Epithelial cell of prostate (primary cell): ENCODE data around the gene NOP9.

ENCODE experiments used
- DNase-seq: peaks from one replicate; pipeline ENCODE4 v3.0.0-alpha.2; 2011; ENCODE audit warnings: low read depth, low spot score
- H3K27ac ChIP-seq: fragments of 450-650 bp; 2 replicates; pipeline ENCODE4 v1.5.1; 2017; ENCODE audit warnings: mild to moderate bottlenecking

NOP9 gene

DNA sequence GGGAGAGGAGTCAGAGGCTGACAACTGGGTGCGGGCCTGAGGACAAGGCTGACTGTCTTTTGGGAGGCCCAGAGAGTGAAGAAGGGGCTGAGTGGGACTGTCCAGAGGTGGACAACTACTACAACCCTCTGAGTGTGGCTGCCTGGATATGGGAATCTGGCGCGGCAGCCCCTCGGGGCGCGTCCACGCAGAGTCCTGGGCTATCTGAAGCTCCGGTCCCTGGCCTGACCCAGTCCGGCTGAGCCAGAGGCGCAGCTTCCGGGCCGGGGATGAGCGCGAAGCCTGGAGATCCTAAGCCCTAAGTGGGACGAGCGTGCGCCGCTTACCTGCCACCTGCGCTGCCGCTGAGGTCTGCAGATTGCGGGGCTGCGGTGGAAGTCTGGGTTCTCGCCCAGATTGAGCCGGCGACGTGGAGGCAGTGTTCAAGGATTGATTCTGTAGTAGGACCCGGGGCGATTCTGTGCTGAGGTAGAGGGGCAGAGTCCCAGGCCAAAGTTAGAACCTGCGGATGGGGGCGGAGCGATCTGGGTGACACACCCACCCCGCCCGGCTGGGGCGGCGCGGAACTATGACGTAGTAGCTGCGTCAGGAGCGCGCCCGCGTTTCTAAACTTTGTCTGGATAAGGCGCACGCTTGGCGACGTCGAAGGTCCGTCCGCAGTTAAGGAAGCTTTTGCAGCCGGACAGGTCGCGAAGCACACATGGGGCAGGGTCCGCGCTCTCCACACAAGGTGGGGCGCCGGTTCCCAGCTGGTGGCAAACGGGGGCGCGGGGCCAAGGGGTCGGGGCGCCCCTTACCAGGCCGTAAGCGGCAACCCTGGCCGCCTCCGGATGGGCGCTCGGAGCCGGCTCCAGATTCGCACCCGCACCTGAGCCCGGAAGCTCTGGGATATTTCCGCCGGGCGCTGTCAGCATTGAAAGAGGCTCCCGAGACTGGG is at the start of gene NOP9, which contains the start of gene DHRS1:
Gene NOP9 (plus strand): TSS at position 596 of the 937 bp plus-strand sequence. CDS start 105 bp downstream, at position 701.
Gene DHRS1 (minus strand): TSS at position 526 of the 937 bp plus-strand sequence. CDS start 674 bp downstream, outside the sequence.
- peak within 1 kb of the TSS; percentile 98 for H3K27ac ChIP-seq
- DNase-seq: peak; percentile 57

DNA sequence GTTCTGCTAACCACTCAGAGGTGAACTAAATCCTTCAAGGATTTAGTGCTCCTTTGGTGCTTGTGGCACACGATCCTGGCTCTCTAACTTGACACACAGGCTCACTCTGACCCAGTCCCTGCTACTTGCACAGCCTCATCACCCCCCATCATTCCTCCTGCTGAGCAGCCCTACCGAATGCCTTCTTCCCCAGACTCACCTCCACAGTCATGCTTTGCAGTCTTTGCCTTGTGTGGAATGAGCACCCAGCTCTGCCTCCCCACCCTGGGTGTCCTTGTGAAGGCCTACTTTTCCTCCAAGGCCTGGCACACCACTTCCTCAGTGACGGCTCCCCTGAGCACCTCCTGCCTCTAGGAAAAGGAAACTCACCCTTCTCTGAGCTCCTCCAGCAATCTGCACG is 49.3 kb upstream of the NOP9 start:
- H3K27ac ChIP-seq: no peak overlapping the region
- DNase-seq: no peak

- peak overlapping the region; percentile 20 for H3K27ac ChIP-seq
- no peak for DNase-seq
Measured at GRCh38 chr14:24251880-24252288, 47.8 kb upstream of the NOP9 start.

DNA sequence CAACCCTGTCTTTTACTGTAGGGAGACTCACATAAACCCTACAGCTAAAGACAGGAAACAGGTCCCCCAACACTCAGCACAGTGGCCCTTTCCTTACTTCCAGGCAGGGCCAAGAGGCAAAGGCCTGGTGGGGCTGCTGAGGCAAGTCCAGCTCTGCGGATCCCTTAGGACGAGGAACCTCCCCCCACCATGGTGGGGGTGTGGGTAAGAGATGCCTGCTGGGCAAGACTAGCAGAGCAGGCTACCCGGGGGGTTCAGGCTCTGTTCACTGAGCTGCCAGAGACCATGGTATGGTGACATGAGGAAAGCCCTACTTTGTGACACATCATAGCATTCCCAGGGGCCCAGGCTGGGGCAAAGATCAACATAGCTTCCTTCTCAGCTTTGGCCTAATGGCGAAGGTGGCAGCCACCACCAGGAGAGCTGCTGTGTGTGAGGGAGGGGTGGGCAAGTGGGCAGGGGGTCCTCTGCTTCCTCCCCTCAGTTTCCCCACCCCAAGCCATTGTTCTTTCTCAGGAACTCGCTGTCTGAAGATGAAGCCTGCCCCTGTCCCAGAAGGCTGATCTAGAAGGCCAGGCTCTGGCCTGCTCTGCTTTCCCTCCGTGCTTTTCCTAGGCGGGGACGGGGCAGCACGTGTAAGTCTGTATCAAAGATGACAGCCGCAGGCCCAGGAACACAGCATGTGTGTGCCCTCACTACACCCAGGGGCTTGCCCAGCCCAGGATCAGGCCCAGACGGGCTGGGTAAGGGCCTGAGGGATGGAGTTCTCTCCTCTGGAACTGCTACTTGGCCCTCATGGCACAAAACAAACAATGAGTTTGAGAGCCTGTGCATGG is 47.1 kb upstream of the NOP9 start:
- H3K27ac ChIP-seq: peak overlapping the region; percentile 20
- no peak for DNase-seq

- H3K27ac ChIP-seq: no peak overlapping the region
- no peak for DNase-seq
Measured at GRCh38 chr14:24253936-24254335, 45.7 kb upstream of the NOP9 start.

- no peak for DNase-seq
Measured at GRCh38 chr14:24254630-24255392, 44.8 kb upstream of the NOP9 start.

DNA sequence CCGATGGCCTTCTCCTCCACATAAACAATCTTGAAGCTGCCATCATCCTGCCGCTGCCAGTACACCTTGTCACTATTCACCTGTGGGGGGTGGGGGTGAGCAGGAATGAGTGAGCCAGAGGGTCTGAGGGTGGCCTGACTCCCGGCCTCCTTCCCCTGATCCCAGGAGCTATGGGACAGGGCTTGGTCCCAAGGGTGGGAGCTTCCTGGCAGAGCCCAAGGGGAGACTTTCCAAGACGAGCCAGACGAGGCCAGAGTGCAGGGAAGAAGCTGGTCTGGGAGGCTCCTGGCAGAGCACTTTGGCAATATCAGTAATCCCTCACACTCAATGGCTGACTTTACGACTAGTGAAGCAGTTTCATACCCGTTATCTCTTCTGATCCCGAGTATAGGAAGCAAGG is 44.2 kb upstream of the NOP9 start:
- DNase-seq: no peak
- H3K27ac ChIP-seq: no peak overlapping the region

More at GRCh38 chr14:24254630-24255392, 44.8 kb upstream of the NOP9 start:
- H3K27ac ChIP-seq: no peak overlapping the region

DNA sequence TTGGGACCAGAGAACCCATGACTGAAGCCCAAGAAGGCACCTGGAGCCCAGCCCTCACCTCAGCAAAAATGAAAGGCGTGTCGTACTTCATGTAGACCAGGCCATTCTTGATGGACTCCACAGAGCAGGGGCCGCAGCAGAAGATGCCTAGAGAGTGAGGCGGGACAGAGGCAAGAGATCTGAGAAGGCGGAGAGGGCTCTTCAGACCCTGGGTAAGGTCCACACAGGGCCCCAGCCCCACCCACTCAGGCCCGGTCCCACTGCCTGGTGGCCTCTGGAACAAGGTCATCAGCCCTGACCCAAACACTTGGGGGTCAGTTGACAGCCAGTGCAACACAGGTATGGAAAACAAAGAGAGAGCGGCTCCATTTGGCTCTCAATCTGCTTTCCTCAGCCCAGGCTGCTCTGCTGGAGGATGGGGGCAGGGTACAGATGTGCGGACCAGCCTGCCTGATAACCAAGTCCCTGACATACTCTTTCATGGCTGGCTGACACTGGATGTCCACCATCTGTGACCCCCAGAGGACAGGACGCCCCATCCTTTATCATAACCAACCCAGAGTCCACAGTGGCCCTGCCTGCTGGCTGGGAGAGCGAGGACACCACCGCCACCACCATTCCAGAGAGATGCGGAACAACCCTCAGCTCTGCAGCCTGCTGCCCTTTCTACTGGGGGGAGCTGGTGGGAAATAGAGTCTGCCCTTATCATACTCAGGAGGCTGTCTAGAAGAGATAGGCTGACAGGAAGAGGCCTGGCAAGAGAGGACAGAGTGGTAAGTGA is 43.5 kb upstream of the NOP9 start:
- H3K27ac ChIP-seq: no peak overlapping the region
- no peak for DNase-seq

DNA sequence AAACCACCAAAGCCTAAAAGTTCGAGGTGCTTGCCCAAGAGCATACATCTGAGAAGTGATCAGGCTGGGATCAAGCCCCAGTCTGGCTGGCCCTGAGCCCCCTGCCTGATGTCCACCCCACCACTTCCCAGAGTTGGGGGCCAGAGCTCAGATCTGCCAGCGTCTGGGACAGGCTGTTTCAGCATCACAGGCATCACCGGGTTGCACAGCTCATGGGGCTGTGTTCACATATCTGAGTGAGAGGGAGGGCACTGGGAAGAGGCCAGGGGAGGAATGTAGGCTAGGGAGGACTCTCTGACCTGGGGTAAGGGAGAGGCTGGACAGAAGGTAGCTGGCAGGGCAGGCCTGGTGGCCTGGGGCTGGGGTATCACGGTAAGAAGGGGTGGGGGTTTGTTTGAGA is 42.7 kb upstream of the NOP9 start:
- no peak overlapping the region for H3K27ac ChIP-seq
- no peak for DNase-seq

DNA sequence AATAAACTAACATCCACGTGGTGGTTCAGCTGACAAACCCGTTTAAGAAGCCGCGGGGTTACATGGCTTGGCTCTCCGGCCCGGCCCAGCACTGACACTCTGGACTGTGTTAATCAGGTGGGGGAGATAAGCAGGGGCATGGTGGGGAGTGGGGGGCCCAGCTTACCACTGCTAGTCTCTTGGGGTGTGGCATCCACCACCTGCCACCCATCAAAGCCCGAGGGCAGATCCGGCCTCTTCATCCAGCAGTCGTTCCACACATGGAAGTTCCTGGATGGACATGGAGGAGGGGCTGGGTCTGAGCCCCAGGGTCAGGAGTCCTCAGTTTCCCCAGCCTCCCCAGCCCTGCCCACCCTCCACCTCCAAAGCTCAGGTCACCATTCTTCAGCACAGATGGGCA is 41.5 kb upstream of the NOP9 start:
- DNase-seq: no peak
- peak overlapping the region; percentile 92 for H3K27ac ChIP-seq

DNA sequence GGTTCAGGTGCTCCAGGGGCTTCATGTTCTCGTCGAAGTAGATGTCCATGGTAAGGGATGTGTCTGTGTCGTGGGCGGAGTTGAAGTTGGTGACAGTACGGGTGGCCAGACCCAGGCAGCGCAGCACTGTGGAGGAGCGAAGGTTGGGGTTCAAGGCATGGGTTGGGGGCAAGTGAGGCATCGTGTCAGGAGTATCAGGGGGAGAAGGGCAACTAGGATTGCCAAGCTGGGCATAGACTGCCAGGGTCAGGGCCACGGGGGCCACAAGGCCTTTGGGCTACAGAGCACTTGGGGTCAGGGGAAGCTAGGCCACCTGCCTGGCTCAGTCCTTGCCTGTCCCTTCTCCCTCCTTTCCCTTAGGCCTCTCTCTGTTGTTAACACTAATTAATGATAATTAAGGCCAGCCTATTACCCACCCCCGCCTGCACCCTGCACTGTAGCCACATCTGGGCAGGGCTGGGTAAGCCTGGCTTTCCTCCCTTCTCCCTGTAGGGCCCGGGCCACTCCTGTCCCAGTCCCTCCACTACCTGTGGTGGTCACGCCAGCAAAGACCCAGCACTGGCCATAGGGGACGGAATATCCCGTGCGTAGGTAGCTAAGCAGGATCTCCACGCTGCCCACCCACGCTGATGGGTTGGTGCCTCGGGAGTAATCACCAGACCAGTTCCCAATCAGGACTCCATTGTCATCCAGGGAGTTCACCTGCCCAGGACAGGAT is 40.9 kb upstream of the NOP9 start:
- no peak for DNase-seq
- H3K27ac ChIP-seq: peak overlapping the region; percentile 92

DNA sequence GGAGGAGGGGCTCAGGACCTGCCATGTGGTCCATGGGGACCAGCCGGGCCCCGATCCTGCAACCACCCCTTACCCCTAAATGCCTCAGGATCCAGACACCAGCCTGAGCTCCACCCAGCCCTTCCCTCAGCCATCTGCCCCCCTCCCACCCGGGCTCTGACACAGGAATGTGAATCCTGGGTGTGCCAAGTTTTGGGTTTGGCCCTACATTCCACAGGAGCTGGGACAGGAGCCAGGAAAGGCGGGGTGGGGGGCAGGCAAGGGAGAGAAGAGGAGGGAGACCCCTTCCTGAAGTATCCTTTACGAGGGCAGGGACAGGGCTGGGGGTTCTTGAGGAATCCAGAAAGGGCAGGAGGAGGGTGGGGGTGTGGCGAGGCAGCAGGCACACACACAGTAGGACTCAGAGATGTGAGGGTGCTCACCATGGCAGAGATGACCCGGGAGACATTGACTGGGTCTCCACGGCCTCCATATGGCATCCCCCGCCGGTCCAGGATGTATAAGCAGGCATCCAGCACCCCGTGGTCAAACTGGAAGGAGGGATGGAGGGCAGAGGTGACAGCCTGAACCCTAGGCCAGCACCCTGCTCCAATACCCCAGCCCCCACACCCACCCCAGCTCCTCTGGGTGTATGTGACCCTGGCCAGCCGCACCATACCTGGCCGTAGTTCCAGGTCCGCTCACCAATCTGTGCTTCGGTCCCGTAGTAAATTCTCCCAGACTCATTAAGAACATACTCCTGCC is 40.2 kb upstream of the NOP9 start:
- H3K27ac ChIP-seq: peak overlapping the region; percentile 92

DNA sequence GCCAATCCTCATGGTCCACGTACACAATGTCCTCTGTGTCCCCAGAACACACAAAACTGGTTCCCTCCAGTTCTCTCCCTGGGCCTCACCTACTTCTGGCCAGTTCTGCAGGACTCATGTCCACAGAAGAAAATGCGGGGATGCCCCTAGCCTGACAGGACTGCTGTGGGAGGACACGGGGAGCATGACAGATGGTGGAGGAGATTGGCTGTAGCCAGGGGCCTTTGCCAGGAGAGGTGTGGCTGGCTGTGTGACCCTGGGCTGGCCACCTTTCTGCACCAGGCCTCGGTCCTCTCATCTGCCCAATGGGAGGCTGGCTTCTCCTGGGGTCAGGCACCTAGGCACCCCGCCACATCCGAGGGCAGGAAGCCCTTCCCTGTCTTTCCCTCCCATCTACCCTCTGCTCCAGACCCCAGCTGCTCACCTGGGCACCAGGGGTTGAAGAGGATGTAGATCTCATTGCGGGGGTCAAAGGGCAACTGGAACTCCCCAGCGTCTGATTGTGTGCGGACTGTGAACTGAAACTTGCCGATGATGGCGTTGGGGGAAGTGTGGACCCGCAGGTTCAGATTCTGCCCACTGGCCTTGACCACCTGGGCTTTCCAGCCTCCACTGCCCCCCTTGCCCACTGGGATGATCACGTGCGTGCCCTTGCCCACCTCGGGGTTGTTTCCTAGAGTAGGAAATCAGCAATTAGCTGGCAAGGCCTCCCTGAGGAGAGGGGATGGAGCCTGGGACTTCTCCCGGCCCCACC is 39.4 kb upstream of the NOP9 start:
- no peak for DNase-seq
- H3K27ac ChIP-seq: peak overlapping the region; percentile 92

More for the DNA sequence above, 40.2 kb upstream of the NOP9 start:
- DNase-seq: no peak

GRCh38 chr14:24260780-24261157 is 38.9 kb upstream of the NOP9 start:
- DNase-seq: no peak
- peak overlapping the region; percentile 92 for H3K27ac ChIP-seq

DNA sequence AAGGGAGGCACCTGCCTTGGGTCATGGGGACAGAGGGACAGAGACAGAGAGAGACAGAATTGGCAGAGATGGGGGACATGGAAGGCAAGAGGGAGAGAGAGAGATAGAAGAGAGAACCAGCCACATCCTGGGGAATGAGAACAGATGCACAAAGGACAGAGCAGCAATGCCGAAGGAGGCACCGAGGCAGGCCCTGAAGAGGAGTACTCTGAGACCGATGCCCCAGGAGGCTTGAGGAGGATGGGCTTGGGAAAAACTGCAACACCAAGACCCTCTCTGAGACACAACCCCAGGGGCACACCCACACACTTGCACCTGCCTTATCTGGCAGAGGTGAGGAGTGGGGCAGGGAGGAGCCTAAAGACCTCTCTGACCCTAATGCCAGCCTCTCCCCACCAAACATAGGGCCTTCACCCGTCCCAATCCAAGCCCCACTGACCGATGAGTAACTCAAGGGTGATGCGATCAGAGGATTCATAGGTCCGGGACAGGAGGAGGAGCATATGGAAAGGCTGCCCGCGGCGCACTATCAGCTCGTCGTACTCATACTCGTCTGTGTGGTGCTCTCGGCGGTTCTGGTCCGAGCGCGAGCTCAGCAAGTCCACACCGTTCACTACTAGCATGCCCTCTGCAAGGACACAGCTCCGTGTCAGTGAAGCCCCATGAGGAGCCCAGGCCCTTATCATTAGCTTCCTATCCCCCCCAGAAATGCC is 38.2 kb upstream of the NOP9 start:
- peak overlapping the region; percentile 92 for H3K27ac ChIP-seq
- no peak for DNase-seq

- no peak for DNase-seq
- H3K27ac ChIP-seq: peak overlapping the region; percentile 92
Measured at GRCh38 chr14:24261969-24262327, 37.7 kb upstream of the NOP9 start.
